HUDEP-2 (cell line): Measurements from ENCODE around the gene SIRPB1.
"Not testable (repeated sequence)": the region's sequence is repeated elsewhere in the genome, so short reads cannot be mapped to it uniquely, and the experiment has no call there.

Experiments used
- DNase-seq, 76 experiments: peaks; one replicate each; lab custom pipeline; 2025; ENCODE audit not compliant: unreplicated experiment in 76 of 76; lab: John Stamatoyannopoulos, UW

Gene SIRPB1

GRCh38 chr20:1619861-1620444 lies at the start of gene SIRPB1:
TSS of gene SIRPB1 (minus strand) at chr20:1620009. CDS start at chr20:1619944, 65 bp downstream.
- DNase-seq, result no peak

- DNase-seq, result no peak
Measured at GRCh38 chr20:1669304-1669703, 49.5 kb upstream of the SIRPB1 start.

GRCh38 chr20:1667502-1668085 lies 47.8 kb upstream of the SIRPB1 start:
- no peak for DNase-seq

GRCh38 chr20:1666802-1667201 lies 47.0 kb upstream of the SIRPB1 start:
- no peak for DNase-seq

GRCh38 chr20:1665345-1665744 lies 45.5 kb upstream of the SIRPB1 start:
- DNase-seq, result no peak

GRCh38 chr20:1664911-1665310 lies 45.1 kb upstream of the SIRPB1 start:
- DNase-seq, result no peak

- DNase-seq, result no peak
Measured at GRCh38 chr20:1663917-1664316, 44.1 kb upstream of the SIRPB1 start.

- DNase-seq, result no peak
Measured at GRCh38 chr20:1661542-1662299, 41.9 kb upstream of the SIRPB1 start.

- DNase-seq, result no peak
Measured at GRCh38 chr20:1660246-1660645, 40.4 kb upstream of the SIRPB1 start.

GRCh38 chr20:1657556-1658334 lies 37.9 kb upstream of the SIRPB1 start, which contains the start of gene SIRPG:
TSS of gene SIRPG (minus strand) at chr20:1657779. CDS start at chr20:1657714, 65 bp downstream.
- no peak for DNase-seq

GRCh38 chr20:1656844-1657243 lies 37.0 kb upstream of the SIRPB1 start:
- DNase-seq, result no peak

- DNase-seq, result no peak
Measured at GRCh38 chr20:1654996-1655395, 35.2 kb upstream of the SIRPB1 start.

- DNase-seq, result no peak
Measured at GRCh38 chr20:1652960-1653359, 33.2 kb upstream of the SIRPB1 start.

- DNase-seq, result no peak
Measured at GRCh38 chr20:1652104-1652503, 32.3 kb upstream of the SIRPB1 start.

GRCh38 chr20:1651268-1652058 lies 31.7 kb upstream of the SIRPB1 start:
- no peak for DNase-seq

GRCh38 chr20:1648101-1648500 lies 28.3 kb upstream of the SIRPB1 start:
- no peak for DNase-seq

- DNase-seq, result no peak
Measured at GRCh38 chr20:1646975-1647431, 27.2 kb upstream of the SIRPB1 start.

GRCh38 chr20:1644101-1644962 lies 24.5 kb upstream of the SIRPB1 start:
- no peak for DNase-seq

GRCh38 chr20:1638643-1639042 lies 18.8 kb upstream of the SIRPB1 start:
- not testable (repeated sequence) for DNase-seq
